ENCODE data around the gene PRKCB. TPM values are rescaled to one million over a fixed set of nuclear protein-coding genes. Genes with fewer than 3 reads are reported as not detected.

PRKCB gene
- total RNA-seq, 2 experiments from 2014 or later: 77.8 to 81.0 TPM

GRCh38 chr16:24125214-24125613 is 289.4 kb downstream of the PRKCB start:
- CTCF ChIA-PET: interaction anchor here (1.3 kb wide), 1 partner anchor 28 kb away, joined by 3 read pairs; no protein-coding TSS in a partner anchor
- POLR2A ChIA-PET: no interaction called here
- Mint-ChIP-seq H3K27ac (no peak overlapping the region), H3K4me1 (peaks cover 3% of the 10 kb centered on the region), H3K36me3 (ENCODE audit: low read depth) (peaks cover 39% of the 10 kb centered on the region), H3K4me3 (no peak overlapping the region), H3K9me3 (no peaks in the 10 kb centered on the region), H3K27me3 (no peaks in the 10 kb centered on the region)
- no peak for DNase-seq

- Mint-ChIP-seq H3K27me3 (no peaks in the 10 kb centered on the region), H3K4me3 (no peak overlapping the region), H3K9me3 (peaks cover 3% of the 10 kb centered on the region), H3K27ac (no peak overlapping the region), H3K36me3 (ENCODE audit: low read depth) (peaks cover 34% of the 10 kb centered on the region), H3K4me1 (peaks cover 6% of the 10 kb centered on the region)
- DNase-seq: no peak
- ChIA-PET POLR2A (no interaction called here), CTCF (no interaction called here)
Observed at GRCh38 chr16:24129412-24129918, 293.7 kb downstream of the PRKCB start.

- H3K4me1 Mint-ChIP-seq: peaks cover 3% of the 10 kb centered on the region
- H3K36me3 Mint-ChIP-seq (ENCODE audit: low read depth): peaks cover 25% of the 10 kb centered on the region
- no peak for DNase-seq
- no peaks in the 10 kb centered on the region for H3K27me3 Mint-ChIP-seq
- POLR2A ChIA-PET: no interaction called here
- H3K27ac Mint-ChIP-seq: no peak overlapping the region
- CTCF ChIA-PET: no interaction called here
- no peak overlapping the region for H3K4me3 Mint-ChIP-seq
- peaks cover 3% of the 10 kb centered on the region for H3K9me3 Mint-ChIP-seq
Observed at GRCh38 chr16:24130494-24131085, 294.8 kb downstream of the PRKCB start.

GRCh38 chr16:24131294-24131693 is 295.5 kb downstream of the PRKCB start:
- Mint-ChIP-seq H3K27ac (no peak overlapping the region), H3K27me3 (no peaks in the 10 kb centered on the region), H3K4me1 (peaks cover 3% of the 10 kb centered on the region), H3K36me3 (ENCODE audit: low read depth) (peaks cover 24% of the 10 kb centered on the region), H3K9me3 (peaks cover 3% of the 10 kb centered on the region), H3K4me3 (no peak overlapping the region)
- DNase-seq: no peak
- CTCF ChIA-PET: interaction anchor here (0.9 kb wide), 1 partner anchor 9 kb away, joined by 3 read pairs; no protein-coding TSS in a partner anchor
- POLR2A ChIA-PET: no interaction called here

- peaks cover 3% of the 10 kb centered on the region for H3K4me1 Mint-ChIP-seq
- DNase-seq: no peak
- ChIA-PET POLR2A (interaction anchor here (0.5 kb wide), 1 partner anchor 265 kb away, joined by 3 read pairs; no protein-coding TSS in a partner anchor), CTCF (interaction anchor here (0.9 kb wide), 1 partner anchor 10 kb away, joined by 3 read pairs; no protein-coding TSS in a partner anchor)
- no peak overlapping the region for H3K4me3 Mint-ChIP-seq
- peaks cover 25% of the 10 kb centered on the region for H3K36me3 Mint-ChIP-seq (ENCODE audit: low read depth)
- no peak overlapping the region for H3K27ac Mint-ChIP-seq
- H3K9me3 Mint-ChIP-seq: peaks cover 3% of the 10 kb centered on the region
- no peaks in the 10 kb centered on the region for H3K27me3 Mint-ChIP-seq
Observed at GRCh38 chr16:24132048-24132796, 296.4 kb downstream of the PRKCB start.

- H3K4me3 Mint-ChIP-seq: no peak overlapping the region
- POLR2A ChIA-PET: interaction anchor here (0.5 kb wide), 1 partner anchor 265 kb away, joined by 3 read pairs; no protein-coding TSS in a partner anchor
- DNase-seq: no peak
- H3K36me3 Mint-ChIP-seq (ENCODE audit: low read depth): peaks cover 21% of the 10 kb centered on the region
- peaks cover 3% of the 10 kb centered on the region for H3K4me1 Mint-ChIP-seq
- H3K27ac Mint-ChIP-seq: no peak overlapping the region
- peaks cover 3% of the 10 kb centered on the region for H3K9me3 Mint-ChIP-seq
- CTCF ChIA-PET: interaction anchor here (1.0 to 2.1 kb wide), 2 partner anchors 16 to 372 kb away, joined by 3 to 5 read pairs; no protein-coding TSS in a partner anchor
- H3K27me3 Mint-ChIP-seq: no peaks in the 10 kb centered on the region
Observed at GRCh38 chr16:24132797-24133155, 297.0 kb downstream of the PRKCB start.

- H3K36me3 Mint-ChIP-seq (ENCODE audit: low read depth): peaks cover 36% of the 10 kb centered on the region
- no peak for DNase-seq
- no peak overlapping the region for H3K4me3 Mint-ChIP-seq
- H3K9me3 Mint-ChIP-seq: peaks cover 10% of the 10 kb centered on the region
- CTCF ChIA-PET: no interaction called here
- H3K27ac Mint-ChIP-seq: no peak overlapping the region
- POLR2A ChIA-PET: no interaction called here
- peaks cover 16% of the 10 kb centered on the region for H3K4me1 Mint-ChIP-seq
- no peaks in the 10 kb centered on the region for H3K27me3 Mint-ChIP-seq
Observed at GRCh38 chr16:24135624-24136565, 300.1 kb downstream of the PRKCB start.

GRCh38 chr16:24138024-24138423 is 302.2 kb downstream of the PRKCB start:
- Mint-ChIP-seq H3K27me3 (no peaks in the 10 kb centered on the region), H3K4me1 (peaks cover 13% of the 10 kb centered on the region), H3K36me3 (ENCODE audit: low read depth) (peaks cover 31% of the 10 kb centered on the region), H3K4me3 (no peak overlapping the region), H3K27ac (no peak overlapping the region), H3K9me3 (peaks cover 7% of the 10 kb centered on the region)
- ChIA-PET POLR2A (no interaction called here), CTCF (no interaction called here)
- DNase-seq: no peak

- H3K36me3 Mint-ChIP-seq (ENCODE audit: low read depth): peaks cover 28% of the 10 kb centered on the region
- no peaks in the 10 kb centered on the region for H3K27me3 Mint-ChIP-seq
- no peak overlapping the region for H3K27ac Mint-ChIP-seq
- peaks cover 13% of the 10 kb centered on the region for H3K4me1 Mint-ChIP-seq
- DNase-seq: no peak
- H3K9me3 Mint-ChIP-seq: peaks cover 7% of the 10 kb centered on the region
- ChIA-PET POLR2A (no interaction called here), CTCF (no interaction called here)
- no peak overlapping the region for H3K4me3 Mint-ChIP-seq
Observed at GRCh38 chr16:24138575-24138974, 302.8 kb downstream of the PRKCB start.

- peaks cover 17% of the 10 kb centered on the region for H3K4me1 Mint-ChIP-seq
- no peak overlapping the region for H3K27ac Mint-ChIP-seq
- CTCF ChIA-PET: interaction anchor here (1.5 kb wide), 1 partner anchor 460 kb away, joined by 3 read pairs; no protein-coding TSS in a partner anchor
- H3K36me3 Mint-ChIP-seq (ENCODE audit: low read depth): peaks cover 29% of the 10 kb centered on the region
- DNase-seq: no peak
- no peaks in the 10 kb centered on the region for H3K27me3 Mint-ChIP-seq
- H3K4me3 Mint-ChIP-seq: no peak overlapping the region
- peaks cover 10% of the 10 kb centered on the region for H3K9me3 Mint-ChIP-seq
- POLR2A ChIA-PET: no interaction called here
Observed at GRCh38 chr16:24139282-24139681, 303.5 kb downstream of the PRKCB start.

- Mint-ChIP-seq H3K27ac (no peak overlapping the region), H3K4me3 (no peak overlapping the region), H3K36me3 (ENCODE audit: low read depth) (peaks cover 35% of the 10 kb centered on the region), H3K4me1 (peaks cover 17% of the 10 kb centered on the region), H3K9me3 (peaks cover 10% of the 10 kb centered on the region), H3K27me3 (no peaks in the 10 kb centered on the region)
- DNase-seq: no peak
- CTCF ChIA-PET: interaction anchor here (1.5 kb wide), 1 partner anchor 461 kb away, joined by 3 read pairs; no protein-coding TSS in a partner anchor
- POLR2A ChIA-PET: no interaction called here
Observed at GRCh38 chr16:24140730-24141129, 304.9 kb downstream of the PRKCB start.

- no peak overlapping the region for H3K27ac Mint-ChIP-seq
- DNase-seq: no peak
- POLR2A ChIA-PET: no interaction called here
- no peaks in the 10 kb centered on the region for H3K27me3 Mint-ChIP-seq
- H3K4me3 Mint-ChIP-seq: no peak overlapping the region
- peaks cover 17% of the 10 kb centered on the region for H3K4me1 Mint-ChIP-seq
- H3K36me3 Mint-ChIP-seq (ENCODE audit: low read depth): peaks cover 30% of the 10 kb centered on the region
- H3K9me3 Mint-ChIP-seq: peaks cover 10% of the 10 kb centered on the region
- CTCF ChIA-PET: no interaction called here
Observed at GRCh38 chr16:24141466-24141865, 305.7 kb downstream of the PRKCB start.

Data from activated CD4-positive, alpha-beta T cell treated with anti-CD3 and anti-CD28 coated beads, Interleukin-2, amount 10 ng/mL, durations not matched to agents 7 days and 5 days (primary cell).